ENCODE results near the gene DPP10.

The DPP10 gene

GRCh38 chr2:114880046-114880445 lies 437.6 kb downstream of the DPP10 start:
- CTCF ChIA-PET = no interaction called here
- H3K27ac ChIP-seq = no peak overlapping the region
- TF ChIP-seq, protein P1, sequence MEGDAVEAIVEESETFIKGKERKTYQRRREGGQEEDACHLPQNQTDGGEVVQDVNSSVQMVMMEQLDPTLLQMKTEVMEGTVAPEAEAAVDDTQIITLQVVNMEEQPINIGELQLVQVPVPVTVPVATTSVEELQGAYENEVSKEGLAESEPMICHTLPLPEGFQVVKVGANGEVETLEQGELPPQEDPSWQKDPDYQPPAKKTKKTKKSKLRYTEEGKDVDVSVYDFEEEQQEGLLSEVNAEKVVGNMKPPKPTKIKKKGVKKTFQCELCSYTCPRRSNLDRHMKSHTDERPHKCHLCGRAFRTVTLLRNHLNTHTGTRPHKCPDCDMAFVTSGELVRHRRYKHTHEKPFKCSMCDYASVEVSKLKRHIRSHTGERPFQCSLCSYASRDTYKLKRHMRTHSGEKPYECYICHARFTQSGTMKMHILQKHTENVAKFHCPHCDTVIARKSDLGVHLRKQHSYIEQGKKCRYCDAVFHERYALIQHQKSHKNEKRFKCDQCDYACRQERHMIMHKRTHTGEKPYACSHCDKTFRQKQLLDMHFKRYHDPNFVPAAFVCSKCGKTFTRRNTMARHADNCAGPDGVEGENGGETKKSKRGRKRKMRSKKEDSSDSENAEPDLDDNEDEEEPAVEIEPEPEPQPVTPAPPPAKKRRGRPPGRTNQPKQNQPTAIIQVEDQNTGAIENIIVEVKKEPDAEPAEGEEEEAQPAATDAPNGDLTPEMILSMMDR (conservative IDR thresholded peaks at IDR 0.05; ENCODE audit: low read depth) = no peak
- POLR2A ChIA-PET (ENCODE audit: low non-redundant PET) = no interaction called here
- DNase-seq (ENCODE audit: low spot score) = no peak

GRCh38 chr2:114919985-114920384 lies 477.5 kb downstream of the DPP10 start:
- POLR2A ChIA-PET (ENCODE audit: low non-redundant PET) = no interaction called here
- no peak for DNase-seq (ENCODE audit: low spot score)
- no peak overlapping the region for H3K27ac ChIP-seq
- CTCF ChIA-PET = no interaction called here
- TF ChIP-seq, protein P1 (conservative IDR thresholded peaks at IDR 0.05; ENCODE audit: low read depth) = no peak

DNA sequence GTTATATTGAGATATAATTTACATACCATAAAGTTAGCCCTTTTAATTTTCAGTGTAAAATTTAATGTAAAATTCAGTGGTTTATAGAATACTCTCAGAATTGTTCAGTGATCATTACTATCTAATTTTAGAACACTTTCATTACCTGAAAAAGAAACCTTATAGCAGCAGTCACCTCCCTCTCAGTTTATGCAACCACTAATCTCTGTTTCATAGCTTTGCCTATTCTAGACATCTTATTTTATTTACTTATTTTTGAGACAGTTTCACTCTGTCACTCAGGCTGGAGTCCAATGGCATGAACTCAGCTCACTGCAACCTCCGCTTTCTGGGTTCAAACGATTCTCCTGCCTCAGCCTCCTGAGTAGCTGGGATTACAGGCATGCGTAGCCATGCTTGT lies 479.6 kb downstream of the DPP10 start:
- no peak for DNase-seq (ENCODE audit: low spot score)
- ChIA-PET POLR2A (ENCODE audit: low non-redundant PET) (no interaction called here), CTCF (no interaction called here)
- H3K27ac ChIP-seq = no peak overlapping the region
- TF ChIP-seq, protein P1 (conservative IDR thresholded peaks at IDR 0.05; ENCODE audit: low read depth) = no peak

DNA sequence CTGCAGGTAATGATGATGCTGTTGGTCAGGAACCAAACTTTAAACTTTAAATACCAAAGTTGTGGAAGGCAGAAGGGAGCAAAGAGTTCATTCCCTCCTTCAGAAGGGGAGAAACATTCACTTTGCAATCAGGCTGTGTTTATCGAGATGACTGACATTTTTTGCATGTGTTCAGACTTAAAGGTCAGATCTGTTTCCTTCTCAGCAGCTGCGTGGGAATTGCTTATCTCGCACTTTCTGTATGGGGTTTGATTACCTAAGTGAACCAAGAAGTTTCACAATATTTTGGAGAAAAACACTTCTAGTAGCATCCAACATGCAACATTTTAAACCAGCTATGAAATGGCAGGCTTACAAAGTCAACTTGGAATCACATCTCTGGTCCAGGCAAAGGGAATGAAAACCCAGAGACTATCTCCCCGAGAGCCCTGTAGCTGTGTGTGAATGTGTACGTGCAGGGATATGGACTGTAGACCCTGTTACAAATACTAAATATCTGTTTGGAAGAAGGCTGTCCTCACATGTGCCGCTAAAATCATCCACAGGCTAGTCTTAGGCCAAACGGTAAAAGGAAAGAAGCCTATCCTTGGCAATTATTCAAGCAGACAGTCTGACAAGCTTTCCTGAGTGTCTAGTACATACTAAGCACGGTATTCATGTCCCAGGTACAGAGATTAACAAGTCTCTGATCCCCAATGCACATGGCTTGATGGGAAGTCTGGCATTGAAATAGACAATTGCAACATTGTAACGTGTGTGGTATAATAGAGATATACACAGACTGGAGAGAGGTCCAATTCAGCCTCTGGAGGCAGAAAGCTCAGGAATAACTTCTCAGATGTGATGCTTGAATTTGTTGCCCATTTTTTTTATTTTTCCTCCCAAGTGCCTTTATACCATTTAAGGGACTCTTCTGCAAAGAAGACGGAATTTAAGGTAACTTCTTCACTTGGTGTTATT lies 483.1 kb downstream of the DPP10 start:
- ChIA-PET POLR2A (ENCODE audit: low non-redundant PET) (no interaction called here), CTCF (no interaction called here)
- H3K27ac ChIP-seq = no peak overlapping the region
- TF ChIP-seq, protein P1 (conservative IDR thresholded peaks at IDR 0.05; ENCODE audit: low read depth) = no peak
- DNase-seq (ENCODE audit: low spot score) = no peak

- ChIA-PET CTCF (interaction anchor here (0.8 kb wide), 1 partner anchor 60 kb away, joined by 8 read pairs; no protein-coding TSS in a partner anchor), POLR2A (ENCODE audit: low non-redundant PET) (no interaction called here)
Observed at GRCh38 chr2:114926303-114926702, 483.9 kb downstream of the DPP10 start.

DNA sequence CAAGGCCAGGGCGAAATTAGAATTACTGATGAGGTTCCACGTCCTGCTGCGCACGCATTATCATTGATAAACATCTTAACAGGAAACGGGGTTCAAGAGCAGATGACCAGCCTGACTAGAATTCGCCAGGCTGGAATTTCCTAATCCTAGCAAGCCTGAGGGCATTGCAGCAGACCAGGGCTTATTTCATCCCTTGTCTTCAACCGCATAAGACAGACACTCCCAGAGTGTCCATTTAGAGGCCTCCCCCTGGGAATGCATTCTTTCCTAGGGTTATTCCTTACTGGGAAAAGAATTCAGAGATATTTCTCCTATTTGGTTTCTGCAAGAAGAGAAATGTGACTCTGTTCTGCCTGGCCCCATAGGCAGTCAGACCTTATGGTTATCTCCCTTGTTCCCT lies 486.8 kb downstream of the DPP10 start:
- DNase-seq (ENCODE audit: low spot score) = no peak
- POLR2A ChIA-PET (ENCODE audit: low non-redundant PET) = no interaction called here
- TF ChIP-seq, protein P1 (conservative IDR thresholded peaks at IDR 0.05; ENCODE audit: low read depth) = no peak
- no peak overlapping the region for H3K27ac ChIP-seq
- CTCF ChIA-PET = no interaction called here

More at GRCh38 chr2:114926303-114926702, 483.9 kb downstream of the DPP10 start:
- DNase-seq (ENCODE audit: low spot score) = no peak
- H3K27ac ChIP-seq = no peak overlapping the region
- TF ChIP-seq, protein P1 (conservative IDR thresholded peaks at IDR 0.05; ENCODE audit: low read depth) = no peak
